ENCODE results near the gene RBMS2.
"Not testable (repeated sequence)": the region's sequence is repeated elsewhere in the genome, so short reads cannot be mapped to it uniquely, and the experiment has no call there.

Gene RBMS2

DNA sequence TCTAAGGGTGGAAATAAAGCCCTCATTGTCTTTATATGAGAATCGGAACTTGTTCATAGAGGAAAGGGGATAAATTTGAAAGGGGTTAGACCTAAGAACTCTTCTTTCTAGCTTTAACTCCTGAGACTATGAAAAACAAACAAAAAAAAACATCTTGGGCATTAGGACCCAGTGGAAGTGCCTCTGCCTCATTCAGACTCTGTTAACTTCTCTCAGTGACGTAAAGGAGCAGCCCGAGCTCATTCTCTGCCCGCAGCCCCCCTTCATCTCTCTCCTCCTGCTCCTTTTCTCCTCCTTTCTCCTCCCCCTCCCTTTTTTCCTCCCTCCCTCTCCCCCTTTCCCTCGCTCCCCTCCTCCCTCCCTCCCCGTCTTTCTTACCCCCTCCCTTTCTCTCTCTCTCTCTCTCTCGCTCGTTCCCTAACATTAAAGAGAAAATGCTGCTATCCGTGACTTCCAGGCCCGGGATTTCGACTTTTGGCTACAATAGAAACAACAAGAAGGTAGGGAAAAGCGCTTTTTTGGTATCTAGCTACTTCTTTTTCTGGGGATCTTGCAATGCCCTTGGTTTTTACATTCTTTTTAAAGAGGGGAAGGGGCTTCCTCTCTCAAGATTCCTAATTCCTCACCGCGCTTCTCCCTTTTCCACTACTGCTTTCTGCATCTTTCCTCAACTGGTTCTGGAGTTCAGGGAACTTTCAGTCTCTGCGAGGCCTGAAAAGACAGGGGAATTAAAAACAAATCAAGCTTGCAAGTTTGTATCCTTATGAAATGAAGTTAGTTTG is at the start of gene RBMS2:
TSS of gene RBMS2 (plus strand) at position 231 of the 782 bp plus-strand sequence. CDS start at position 435, 204 bp downstream.
- peak; percentile 78 for DNase-seq

DNA sequence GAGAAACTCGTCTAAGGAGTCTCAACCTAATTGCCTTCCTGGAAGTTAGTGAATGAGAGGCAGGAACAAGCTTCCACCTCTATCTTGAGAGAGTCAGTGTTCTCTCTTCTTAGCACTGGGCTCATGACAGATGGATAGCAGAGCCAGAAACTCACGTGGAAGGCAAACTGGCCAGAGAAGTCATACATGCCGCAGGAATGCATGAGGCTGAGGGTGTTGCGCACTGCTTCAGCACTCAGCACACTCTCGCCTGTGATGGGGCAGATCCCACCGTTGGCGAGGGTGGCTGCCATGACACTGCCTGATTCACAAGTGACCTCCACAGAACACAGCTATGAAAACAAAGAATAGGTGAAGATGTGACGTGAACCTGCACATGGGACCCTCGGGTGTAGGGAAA is 47.2 kb upstream of the RBMS2 start:
- no peak for DNase-seq

GRCh38 chr12:56476143-56476542 is 45.5 kb upstream of the RBMS2 start:
- no peak for DNase-seq

GRCh38 chr12:56476972-56477432 is 44.6 kb upstream of the RBMS2 start:
- DNase-seq: no peak

DNA sequence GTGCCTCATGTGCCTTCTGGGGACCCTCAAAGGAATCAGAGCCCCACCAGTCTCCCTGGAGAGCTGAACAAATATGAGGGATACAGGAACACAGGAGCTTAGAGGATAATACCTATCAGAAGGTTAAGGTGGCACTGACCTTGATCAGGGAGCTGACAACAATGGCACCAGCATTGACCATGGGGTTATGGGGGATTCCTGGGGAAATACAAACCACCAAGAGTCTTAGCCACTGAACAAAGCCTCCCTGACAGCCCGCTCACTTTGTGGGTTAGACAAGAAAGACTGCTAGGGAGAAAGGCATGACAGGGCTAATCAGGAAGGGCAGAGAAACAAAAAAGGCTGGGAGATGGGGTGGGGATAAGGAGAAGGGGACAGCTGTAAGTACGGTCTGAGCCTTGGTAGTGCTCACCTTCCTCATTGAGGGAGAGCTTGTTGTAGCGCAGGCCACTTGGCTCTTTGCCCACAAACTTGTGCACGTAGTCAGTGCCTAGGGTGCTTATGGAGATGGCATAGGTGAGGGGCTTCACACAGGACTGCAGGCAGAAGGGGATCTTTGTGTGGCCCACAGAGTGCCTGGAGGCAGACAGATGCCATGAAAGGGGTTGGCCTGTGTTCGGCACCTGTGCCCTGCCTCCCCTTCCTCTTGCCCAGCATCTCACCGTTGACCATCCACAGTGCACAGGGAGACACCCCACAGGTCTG is 43.9 kb upstream of the RBMS2 start:
- no peak for DNase-seq

- no peak for DNase-seq
Observed at GRCh38 chr12:56479625-56480024, 42.0 kb upstream of the RBMS2 start.

DNA sequence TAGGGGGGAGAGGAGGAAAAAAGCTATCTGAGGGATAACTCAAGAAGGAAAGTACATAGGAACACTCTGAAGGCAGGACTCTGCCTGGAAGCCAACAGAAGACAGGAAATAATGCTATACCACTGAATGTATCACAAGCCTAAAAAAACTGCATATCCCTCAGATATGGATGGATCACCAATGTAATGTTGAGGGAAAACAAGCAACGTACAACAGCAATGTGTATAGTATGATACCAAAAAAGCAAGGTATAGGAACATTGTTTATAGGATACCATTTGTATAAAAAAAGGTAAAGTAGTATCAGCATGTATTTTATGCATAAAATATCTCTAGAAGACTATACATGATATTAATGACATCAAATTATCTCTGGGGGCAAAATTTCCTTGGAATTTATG is 37.1 kb upstream of the RBMS2 start:
- DNase-seq: no peak

DNA sequence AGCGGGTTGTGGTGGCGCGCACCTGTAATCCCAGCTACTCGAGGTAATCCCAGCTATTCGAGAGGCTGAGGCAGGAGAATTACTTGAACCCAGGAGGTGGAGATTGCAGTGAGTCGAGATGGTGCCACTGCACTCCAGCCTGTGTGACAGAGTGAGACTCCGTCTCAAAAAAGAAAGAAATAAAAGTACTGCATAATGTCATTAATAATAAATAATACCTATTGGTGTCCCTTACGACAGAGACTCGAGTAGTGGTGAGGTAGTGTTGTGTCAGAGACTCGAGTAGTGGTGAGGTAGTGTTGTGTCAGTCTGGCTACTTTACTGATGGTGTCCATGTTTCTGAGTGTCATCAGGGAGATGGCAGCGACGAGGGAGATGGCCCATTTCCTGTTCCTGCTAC is 34.9 kb upstream of the RBMS2 start:
- DNase-seq: no peak

DNA sequence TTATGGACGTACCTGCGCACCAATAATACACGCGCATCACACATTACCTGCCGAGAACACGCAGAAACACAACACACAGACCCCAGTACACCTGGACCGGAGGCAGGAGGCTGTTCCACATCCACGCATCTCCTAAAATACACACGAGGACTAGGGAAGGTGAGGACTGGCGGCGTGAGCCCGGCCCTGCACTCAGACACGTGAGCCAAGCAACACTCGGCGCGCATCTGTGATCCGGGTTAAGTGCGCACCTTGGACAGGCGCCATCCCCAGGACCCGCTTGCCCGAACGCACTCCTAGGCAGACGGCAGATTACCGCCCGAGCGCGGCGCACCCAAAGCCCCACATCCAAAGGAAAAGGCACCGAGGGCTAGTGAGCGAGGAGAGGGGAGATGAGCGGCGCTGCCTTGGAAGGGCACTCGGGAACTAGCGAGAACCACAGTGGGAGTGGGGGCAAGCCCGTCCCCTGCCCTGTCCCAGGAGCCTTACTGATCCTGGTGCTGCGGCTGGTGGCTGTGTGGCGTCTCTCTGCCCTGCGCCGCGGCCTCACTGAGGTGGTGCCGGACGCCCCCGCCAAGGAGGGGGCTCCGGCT is 34.1 kb upstream of the RBMS2 start:
- DNase-seq: peak; percentile 47

DNA sequence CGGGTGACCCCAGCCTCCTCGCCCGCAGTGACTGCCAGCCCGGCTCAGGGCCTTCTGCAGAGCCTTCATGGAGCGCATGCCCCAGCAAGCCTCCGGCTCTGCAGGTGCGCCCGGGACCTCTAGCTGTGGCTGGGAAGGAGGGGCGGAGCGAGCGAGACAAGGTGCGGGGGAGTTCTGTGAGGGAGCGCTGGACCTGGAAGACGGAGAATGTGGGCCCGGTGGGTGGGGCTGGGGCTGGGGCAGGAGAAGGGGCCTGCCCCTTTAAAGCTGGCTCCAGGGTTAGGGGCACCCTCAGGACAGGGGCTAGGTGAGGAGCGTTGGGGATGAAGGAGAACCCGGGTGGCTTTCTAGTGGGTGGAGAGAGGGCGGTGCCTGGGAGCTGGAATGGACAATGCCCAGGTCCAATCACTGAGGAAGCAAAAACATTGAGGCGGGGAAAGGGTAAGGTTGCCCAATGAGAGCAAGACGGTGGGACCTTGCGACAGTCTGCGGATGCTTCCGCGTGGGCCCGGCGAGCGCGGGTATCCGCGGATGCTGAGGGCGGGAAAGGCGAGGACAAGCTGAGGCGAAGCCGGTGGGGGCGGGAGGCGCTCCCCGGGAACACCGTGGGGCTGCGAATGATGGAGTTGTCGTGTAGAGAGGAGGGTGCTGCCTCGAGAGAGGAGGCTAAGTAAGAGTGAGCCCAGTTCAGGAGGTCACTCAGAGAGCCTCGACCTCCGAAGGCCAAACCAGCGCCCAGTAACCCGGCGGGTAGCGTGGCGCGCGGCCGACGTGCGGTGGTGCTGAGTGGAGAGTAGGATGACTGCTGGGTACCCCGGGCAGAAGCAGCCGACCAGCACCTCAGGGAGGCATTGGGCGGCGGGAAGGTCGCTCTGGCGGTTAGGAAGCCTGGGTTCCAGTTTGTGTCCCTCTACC is 33.3 kb upstream of the RBMS2 start, which contains the start of gene GLS2:
TSS of gene GLS2 (minus strand) at position 121 of the 915 bp plus-strand sequence. CDS start at position 78, 43 bp downstream.
- DNase-seq: peak; percentile 98

GRCh38 chr12:56490360-56490759 is 31.3 kb upstream of the RBMS2 start:
- DNase-seq: no peak

DNA sequence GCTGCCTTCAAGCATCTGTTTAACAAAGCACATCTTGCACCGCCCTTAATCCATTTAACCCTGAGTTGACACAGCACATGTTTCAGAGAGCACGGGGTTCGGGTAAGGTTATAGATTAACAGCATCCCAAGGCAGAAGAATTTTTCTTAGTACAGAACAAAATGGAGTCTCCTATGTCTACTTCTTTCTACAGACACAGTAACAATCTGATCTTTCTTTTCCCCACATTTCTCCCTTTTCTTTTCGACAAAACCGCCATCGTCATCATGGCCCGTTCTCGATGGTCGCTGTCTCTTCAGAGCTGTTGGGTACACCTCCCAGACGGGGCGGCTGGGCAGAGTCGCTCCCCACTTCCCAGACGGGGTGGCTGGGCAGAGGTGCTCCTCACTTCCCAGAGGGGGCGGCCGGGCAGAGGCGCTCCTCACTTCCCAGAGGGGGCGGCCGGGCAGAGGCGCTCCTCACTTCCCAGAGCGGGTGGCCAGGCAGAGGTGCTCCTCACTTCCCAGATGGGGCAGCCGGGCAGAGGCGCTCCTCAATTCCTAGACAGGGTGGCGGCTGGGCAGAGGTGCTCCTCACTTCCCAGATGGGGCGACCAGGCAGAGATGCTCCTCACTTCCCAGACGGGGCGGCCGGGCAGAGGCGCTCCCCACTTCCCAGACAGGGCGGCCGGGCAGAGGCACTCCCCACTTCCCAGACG is 28.1 kb upstream of the RBMS2 start:
- DNase-seq: not testable (repeated sequence)

GRCh38 chr12:56494106-56494415 is 27.6 kb upstream of the RBMS2 start:
- DNase-seq: not testable (repeated sequence)

GRCh38 chr12:56494481-56494880 is 27.1 kb upstream of the RBMS2 start:
- not testable (repeated sequence) for DNase-seq

- DNase-seq: not testable (repeated sequence)
Observed at GRCh38 chr12:56496704-56497103, 24.9 kb upstream of the RBMS2 start.

DNA sequence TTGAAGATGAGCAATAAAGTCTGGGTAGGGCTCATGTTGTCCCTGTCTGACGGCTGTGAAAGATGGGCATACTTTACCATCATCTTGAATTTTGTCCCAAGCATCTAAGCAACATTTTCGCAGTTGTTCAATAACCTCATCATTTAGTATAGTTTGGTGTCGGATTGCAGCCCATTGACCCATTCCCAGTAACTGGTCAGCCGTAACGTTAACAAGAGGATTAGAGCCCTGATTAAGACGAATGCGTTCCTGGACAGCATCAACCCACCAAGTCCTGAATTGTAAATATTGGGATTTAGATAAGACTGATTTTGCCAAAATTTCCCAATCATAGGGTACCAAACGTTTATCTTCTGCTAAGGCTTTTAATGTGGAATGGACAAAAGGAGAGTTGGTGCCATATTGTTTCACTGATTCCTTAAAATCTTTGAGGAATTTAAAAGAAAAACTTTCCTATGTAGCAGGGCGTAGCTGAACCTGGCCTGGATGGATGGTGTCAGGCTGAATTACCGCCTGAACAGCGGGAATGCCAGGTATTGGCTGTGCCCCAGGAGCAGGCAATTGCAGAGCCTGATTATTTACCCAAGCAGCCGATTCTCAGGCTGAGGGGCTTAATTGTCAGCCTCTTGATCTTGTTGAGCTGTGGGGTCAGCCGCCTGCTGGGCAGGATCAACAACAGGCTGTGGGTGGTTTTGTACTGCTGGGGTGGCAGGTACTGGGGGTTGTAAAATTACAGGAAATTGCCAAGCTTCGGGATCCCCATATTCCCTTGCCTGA is 23.3 kb upstream of the RBMS2 start:
- DNase-seq: not testable (repeated sequence)

- not testable (repeated sequence) for DNase-seq
Observed at GRCh38 chr12:56499452-56499851, 22.2 kb upstream of the RBMS2 start.

DNA sequence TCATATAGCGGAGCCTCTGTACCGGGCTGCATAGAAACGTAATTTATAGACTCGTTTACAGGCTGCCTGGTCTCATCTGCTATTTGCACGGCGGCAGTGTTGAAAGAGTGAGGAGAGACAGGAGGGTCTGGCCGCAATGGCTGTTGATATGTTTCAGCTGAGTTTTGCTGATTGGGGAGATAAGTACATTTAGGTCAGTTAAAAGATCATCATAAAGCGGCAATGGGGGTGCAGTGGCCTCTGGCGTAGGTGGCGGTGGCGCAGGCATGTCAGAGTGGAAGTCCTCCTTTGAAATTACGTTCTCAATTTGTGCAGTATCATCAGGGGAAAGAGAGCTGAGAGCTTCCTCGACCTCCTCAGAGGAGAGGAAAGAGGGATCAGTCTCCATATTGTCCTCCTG is 21.7 kb upstream of the RBMS2 start:
- not testable (repeated sequence) for DNase-seq

DNA sequence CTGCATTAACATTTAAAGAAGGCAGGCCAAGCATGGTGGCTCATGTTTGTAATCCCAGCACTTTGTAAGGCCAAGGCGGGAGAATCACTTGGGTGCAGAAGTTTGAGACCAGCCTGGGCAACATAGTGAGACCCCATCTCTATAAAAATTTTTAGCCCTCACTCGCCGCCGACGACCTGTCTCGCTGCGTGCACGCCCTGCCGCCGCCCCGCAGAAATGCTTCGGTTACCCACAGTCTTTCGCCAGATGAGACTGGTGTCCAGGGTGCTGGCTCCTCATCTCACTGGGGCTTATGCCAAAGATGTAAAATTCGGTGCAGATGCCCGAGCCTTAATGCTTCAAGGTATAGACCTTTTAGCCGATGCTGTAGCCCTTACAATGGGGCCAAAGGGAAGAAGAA is 10.8 kb upstream of the RBMS2 start:
- DNase-seq: no peak

DNA sequence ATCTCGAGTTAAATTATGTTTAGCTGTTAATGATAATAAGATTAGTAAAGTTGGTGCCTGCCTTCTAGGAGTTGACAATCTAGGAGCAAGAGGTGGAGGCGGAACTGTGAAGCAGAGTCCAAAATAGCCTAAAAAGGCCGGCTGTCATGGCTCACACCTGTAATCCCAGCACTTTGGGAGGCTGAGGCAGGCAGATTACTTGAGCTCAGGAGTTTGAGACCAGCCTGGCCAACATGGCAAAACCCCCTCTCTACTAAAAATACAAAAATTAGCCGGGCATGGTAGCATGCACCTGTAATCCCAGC is 7.7 kb upstream of the RBMS2 start:
- not testable (repeated sequence) for DNase-seq

DNA sequence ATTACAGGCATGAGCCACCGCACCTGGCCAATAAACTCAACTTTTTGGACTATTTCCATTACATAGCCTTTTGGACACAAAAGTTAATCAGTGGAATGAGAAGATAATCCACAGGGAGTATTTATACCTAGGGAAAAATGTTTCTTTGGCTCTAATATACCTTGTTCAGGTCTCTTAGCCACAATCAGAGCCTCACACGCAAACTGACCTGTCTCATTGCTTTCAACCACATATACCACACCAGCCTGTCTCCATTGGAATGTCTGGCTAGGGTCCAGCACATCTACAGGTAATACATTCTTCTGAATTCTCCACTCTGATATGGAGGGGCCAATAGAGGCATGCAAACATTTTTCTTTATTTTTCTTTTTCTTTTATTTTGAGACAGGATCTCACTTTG is 3.8 kb upstream of the RBMS2 start:
- no peak for DNase-seq
